ENCODE results near the gene AREG. TPM values are rescaled to one million over a fixed set of nuclear protein-coding genes. Genes with fewer than 3 reads are reported as not detected.

Gene AREG
- total RNA-seq, 4 donors from 2014 or later = 10.5 to 27.2 (median 11.1) TPM

DNA sequence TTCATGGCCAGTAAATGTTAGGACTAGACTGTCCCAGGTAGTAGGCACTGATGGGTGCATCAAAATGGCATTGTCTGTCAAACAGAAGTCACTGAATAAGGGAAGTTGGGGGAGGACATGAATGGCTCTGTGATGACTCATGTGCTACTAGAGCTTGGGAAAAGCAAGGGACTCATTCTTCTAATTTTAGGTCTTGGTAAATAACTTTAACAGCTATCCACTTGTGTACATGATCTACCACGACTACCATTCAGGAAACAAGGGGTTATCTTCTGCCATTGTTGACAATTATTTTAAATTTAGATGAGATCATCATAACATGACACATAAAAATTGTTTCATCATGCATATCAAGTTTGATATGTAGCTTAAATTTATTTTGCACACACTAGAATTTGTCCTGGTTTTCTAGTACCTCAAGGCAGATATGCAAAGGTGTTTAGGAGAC is 6.3 kb downstream of the AREG start:
- Histone ChIP-seq H3K27me3 (no peaks in the 10 kb centered on the region), H3K4me3 (no peak overlapping the region), H3K36me3 (no peaks in the 10 kb centered on the region), H3K9me3 (no peaks in the 10 kb centered on the region), H3K4me1 (no peaks in the 10 kb centered on the region), H3K27ac (no peak overlapping the region)
- DNase-seq = no peak
- TF ChIP-seq, protein P1, sequence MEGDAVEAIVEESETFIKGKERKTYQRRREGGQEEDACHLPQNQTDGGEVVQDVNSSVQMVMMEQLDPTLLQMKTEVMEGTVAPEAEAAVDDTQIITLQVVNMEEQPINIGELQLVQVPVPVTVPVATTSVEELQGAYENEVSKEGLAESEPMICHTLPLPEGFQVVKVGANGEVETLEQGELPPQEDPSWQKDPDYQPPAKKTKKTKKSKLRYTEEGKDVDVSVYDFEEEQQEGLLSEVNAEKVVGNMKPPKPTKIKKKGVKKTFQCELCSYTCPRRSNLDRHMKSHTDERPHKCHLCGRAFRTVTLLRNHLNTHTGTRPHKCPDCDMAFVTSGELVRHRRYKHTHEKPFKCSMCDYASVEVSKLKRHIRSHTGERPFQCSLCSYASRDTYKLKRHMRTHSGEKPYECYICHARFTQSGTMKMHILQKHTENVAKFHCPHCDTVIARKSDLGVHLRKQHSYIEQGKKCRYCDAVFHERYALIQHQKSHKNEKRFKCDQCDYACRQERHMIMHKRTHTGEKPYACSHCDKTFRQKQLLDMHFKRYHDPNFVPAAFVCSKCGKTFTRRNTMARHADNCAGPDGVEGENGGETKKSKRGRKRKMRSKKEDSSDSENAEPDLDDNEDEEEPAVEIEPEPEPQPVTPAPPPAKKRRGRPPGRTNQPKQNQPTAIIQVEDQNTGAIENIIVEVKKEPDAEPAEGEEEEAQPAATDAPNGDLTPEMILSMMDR (IDR thresholded peaks at IDR 0.05) = no peak
- TF ChIP-seq POLR2A (IDR thresholded peaks at IDR 0.05) = no peak

DNA sequence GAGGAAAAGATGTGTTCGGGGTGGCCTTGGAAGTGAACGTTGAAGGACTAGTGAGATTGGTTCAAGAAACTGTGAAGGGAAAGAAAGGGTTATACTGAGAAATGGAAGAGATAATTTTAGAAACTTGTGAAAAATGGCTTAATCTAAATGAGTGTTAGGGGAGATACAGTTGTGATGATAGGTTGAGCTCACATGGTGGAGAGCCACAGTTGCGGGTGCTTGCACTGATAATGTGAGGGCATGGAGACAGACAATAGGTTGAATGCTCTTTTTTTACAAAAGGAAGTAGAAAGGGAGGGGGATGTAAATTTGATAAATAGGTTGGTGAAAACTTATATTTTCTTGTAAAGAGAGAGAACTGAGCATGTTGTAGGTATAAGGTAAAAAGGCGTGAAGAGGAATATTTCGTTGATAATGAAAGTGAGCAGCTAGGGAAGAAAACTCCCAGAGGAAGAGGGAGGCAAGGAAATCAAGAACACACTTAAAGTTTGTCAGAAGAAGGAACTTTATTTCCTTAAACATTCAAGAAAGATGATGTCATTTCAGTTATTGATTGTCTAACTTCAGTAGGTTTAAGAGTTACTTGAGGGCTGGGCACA is 8.2 kb downstream of the AREG start:
- DNase-seq = no peak
- no peak for TF ChIP-seq POLR2A (IDR thresholded peaks at IDR 0.05)
- TF ChIP-seq, protein P1 (IDR thresholded peaks at IDR 0.05) = no peak

DNA sequence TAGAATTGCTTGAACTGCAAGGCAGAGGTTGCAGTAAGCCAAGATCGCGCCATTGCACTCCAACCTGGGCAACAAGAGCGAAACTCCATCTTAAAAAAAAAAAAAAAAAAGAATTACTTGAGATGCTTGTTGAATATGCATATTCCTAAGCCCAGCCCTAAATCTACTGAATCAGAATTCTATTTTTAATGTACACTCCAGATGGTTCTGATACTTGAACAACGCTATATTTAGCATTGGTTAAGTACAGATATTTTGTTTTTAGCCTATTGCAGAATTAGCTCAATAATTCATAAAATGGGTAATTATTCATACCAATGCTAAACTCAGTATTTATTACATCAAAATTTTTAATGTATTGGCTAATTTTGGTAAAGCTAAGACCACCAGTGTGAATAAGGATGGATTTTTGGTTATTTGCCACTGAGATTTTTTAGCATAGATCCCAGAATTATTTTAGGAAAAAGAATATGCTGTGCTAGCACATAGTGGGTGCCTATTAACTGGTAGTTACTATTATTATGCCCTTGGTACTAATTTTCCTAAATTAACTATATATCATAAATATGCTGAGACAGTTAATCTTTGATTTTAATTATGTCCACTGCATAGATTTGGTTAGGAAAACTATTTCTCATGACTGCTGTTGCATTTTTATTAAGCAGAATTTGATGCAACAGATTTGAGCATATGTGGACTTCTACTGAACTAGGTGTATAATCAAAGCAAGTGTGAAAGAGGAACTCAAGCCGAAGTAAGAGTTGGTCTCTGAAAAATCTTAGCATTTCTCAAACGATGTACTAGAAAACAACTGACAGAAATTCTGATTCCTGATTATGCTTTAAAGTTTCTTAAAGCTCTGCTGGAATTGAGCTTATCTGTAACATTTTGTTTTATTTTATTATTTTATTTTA is 9.2 kb downstream of the AREG start:
- Histone ChIP-seq H3K4me1 (no peaks in the 10 kb centered on the region), H3K27ac (no peak overlapping the region), H3K4me3 (no peak overlapping the region), H3K36me3 (no peaks in the 10 kb centered on the region), H3K27me3 (no peaks in the 10 kb centered on the region), H3K9me3 (no peaks in the 10 kb centered on the region)
- no peak for DNase-seq
- TF ChIP-seq, protein P1 (IDR thresholded peaks at IDR 0.05) = no peak
- no peak for TF ChIP-seq POLR2A (IDR thresholded peaks at IDR 0.05)

More for the DNA sequence above, 8.2 kb downstream of the AREG start:
- Histone ChIP-seq H3K9me3 (no peaks in the 10 kb centered on the region), H3K27me3 (no peaks in the 10 kb centered on the region), H3K4me1 (no peaks in the 10 kb centered on the region), H3K27ac (no peak overlapping the region), H3K4me3 (no peak overlapping the region), H3K36me3 (no peaks in the 10 kb centered on the region)

DNA sequence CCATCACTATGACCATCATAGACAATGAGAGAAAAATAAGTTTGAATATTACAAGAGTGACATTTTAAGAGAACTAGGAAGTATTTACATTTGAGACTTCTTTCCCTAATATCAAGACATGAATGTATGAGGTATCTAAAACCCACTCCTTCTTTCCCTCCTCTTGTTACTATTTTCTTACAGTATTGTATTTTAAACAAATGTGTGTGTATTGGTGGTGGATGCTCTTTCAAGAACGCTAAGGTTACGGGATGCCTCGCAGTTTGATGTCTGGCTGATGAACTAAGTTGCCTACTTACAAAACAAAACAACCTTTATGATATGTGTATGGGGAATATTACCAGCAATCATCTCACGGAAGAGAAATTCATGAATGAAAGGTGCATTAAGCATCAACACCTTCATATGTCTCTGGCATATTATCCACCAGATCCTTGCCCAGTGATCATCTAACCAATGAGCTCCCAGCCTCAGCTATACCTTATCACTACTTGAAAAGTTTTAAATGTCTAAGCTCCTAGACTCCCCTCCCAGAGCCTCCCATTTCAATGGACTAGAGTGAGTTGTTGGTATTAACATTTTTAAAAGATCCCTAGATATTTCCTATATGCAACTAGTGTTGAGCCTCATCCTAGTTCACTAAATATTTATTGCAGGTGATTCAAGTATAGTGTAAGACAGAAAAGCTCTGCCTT is 10.6 kb downstream of the AREG start:
- no peak for DNase-seq
- Histone ChIP-seq H3K4me3 (no peak overlapping the region), H3K27ac (no peak overlapping the region), H3K36me3 (no peaks in the 10 kb centered on the region), H3K4me1 (no peaks in the 10 kb centered on the region), H3K27me3 (no peaks in the 10 kb centered on the region), H3K9me3 (no peaks in the 10 kb centered on the region)
- TF ChIP-seq, protein P1 (IDR thresholded peaks at IDR 0.05) = no peak
- TF ChIP-seq POLR2A (IDR thresholded peaks at IDR 0.05) = no peak

DNA sequence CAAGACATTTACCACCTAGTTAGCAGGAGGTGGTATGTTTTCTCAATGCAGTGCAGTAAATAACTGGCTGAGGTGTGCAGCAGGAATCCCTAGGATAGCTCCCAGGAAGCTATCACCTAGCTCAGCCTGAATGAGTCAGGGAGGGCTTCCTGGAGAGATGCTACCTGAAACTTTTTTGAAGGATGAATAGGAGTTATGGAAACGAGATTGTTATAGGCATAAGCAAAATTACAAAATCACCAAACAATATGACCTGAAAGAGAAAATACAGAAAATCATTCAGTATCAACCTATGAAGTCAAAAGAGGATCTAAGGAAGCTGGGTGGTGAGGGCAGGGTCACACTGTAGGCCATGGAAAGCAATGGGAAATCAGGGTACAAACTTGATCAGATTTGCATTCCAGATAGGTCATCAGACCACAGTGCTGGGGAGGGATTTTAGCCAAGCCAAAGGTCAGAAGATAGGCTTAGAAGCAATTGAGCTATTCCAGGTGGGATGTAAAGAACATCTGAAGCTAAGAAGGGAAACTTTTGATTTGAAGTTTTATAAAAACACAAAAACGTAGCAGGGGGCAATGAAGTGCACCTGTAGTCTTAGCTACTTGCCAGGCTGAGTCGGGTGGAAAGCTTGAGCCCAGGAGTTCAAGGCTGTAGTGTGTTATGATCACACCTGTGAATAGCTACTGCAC is 11.3 kb downstream of the AREG start:
- H3K36me3 ChIP-seq = no peaks in the 10 kb centered on the region
- H3K4me1 ChIP-seq = no peaks in the 10 kb centered on the region
- TF ChIP-seq, protein P1 (IDR thresholded peaks at IDR 0.05) = no peak
- no peak for TF ChIP-seq POLR2A (IDR thresholded peaks at IDR 0.05)
- no peaks in the 10 kb centered on the region for H3K27me3 ChIP-seq
- no peak for DNase-seq
- H3K27ac ChIP-seq = no peak overlapping the region
- H3K9me3 ChIP-seq = no peaks in the 10 kb centered on the region
- no peak overlapping the region for H3K4me3 ChIP-seq
